Measurements from ENCODE around the gene RNF213. TPM values are rescaled to one million over a fixed set of nuclear protein-coding genes. Genes with fewer than 3 reads are reported as not detected.
A peak's percentile ranks its signal among the peaks of the same experiment; 100 is the strongest.

Gene RNF213
- total RNA-seq, 1 experiment from 2014 or later = 61.4 TPM

GRCh38 chr17:80269405-80269807 is 8.8 kb downstream of the RNF213 start:
- no peaks in the 10 kb centered on the region for H3K9me3 ChIP-seq
- H3K4me3 ChIP-seq (ENCODE audit: low read depth, low read length) = no peak overlapping the region
- H3K27me3 ChIP-seq (replicated peaks; ENCODE audit: control insufficient read depth, insufficient read depth, low read length) = no peaks in the 10 kb centered on the region
- Mint-ChIP-seq H3K36me3 (ENCODE audit: insufficient read depth, unreplicated experiment) (peaks cover 25% of the 10 kb centered on the region), H3K4me1 (ENCODE audit: low read depth, unreplicated experiment) (no peaks in the 10 kb centered on the region), H3K9me3 (ENCODE audit: unreplicated experiment) (no peaks in the 10 kb centered on the region), H3K27ac (ENCODE audit: unreplicated experiment) (no peak overlapping the region), H3K27me3 (ENCODE audit: insufficient read depth, unreplicated experiment) (no peaks in the 10 kb centered on the region), H3K4me3 (ENCODE audit: unreplicated experiment) (no peak overlapping the region)
- H3K36me3 ChIP-seq (ENCODE audit: control insufficient read depth, insufficient read depth, low read length) = 0 out of 2 replicates have a peak, but pooled peaks cover 1% of the 10 kb centered on the region
- no peak for TF ChIP-seq CTCF (IDR thresholded peaks at IDR 0.05; ENCODE audit: insufficient read depth in 1 of 2, low read depth in 1 of 2, low read length in 1 of 2, severe bottlenecking in 1 of 2, unreplicated experiment in 1 of 2)
- no peak for DNase-seq
- no TSS peak for BruUV-seq (replicated peaks)
- H3K4me1 ChIP-seq = no peaks in the 10 kb centered on the region
- intact Hi-C loops (cut with micrococcal nuclease; ENCODE audit: unreplicated experiment) = no loop called here
- ChIA-PET POLR2A (no interaction called here), CTCF (no interaction called here)

DNA sequence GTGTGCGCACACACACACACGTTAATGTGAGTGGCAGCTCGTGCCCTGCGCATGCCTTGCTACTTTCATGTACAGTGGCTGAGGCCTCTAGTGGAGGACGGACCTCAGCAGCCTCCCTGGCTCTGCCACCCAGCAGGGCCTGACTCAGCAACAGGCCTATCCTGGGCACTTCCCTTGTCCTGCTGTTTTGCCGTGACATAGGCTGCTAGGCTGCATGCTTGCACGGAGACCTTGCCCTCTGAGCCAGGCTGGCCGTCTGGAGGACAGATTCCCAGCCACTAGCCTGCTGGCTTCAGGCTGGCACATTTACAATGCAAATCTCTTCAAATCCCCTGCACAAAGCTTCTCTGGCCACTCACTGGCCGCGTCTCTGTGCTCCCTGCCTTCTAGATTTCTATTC is 9.5 kb downstream of the RNF213 start:
- CTCF ChIA-PET = no interaction called here
- H3K4me3 ChIP-seq (ENCODE audit: low read depth, low read length) = no peak overlapping the region
- TF ChIP-seq CTCF (IDR thresholded peaks at IDR 0.05; ENCODE audit: insufficient read depth in 1 of 2, low read depth in 1 of 2, low read length in 1 of 2, severe bottlenecking in 1 of 2, unreplicated experiment in 1 of 2) = no peak
- H3K36me3 Mint-ChIP-seq (ENCODE audit: insufficient read depth, unreplicated experiment) = peaks cover 24% of the 10 kb centered on the region
- no peak overlapping the region for H3K27ac Mint-ChIP-seq (ENCODE audit: unreplicated experiment)
- H3K27me3 ChIP-seq (replicated peaks; ENCODE audit: control insufficient read depth, insufficient read depth, low read length) = no peaks in the 10 kb centered on the region
- no TSS peak for BruUV-seq (replicated peaks)
- H3K36me3 ChIP-seq (ENCODE audit: control insufficient read depth, insufficient read depth, low read length) = 0 out of 2 replicates have a peak, but pooled peaks cover 1% of the 10 kb centered on the region
- no peaks in the 10 kb centered on the region for H3K4me1 Mint-ChIP-seq (ENCODE audit: low read depth, unreplicated experiment)
- no peaks in the 10 kb centered on the region for H3K27me3 Mint-ChIP-seq (ENCODE audit: insufficient read depth, unreplicated experiment)
- H3K4me3 Mint-ChIP-seq (ENCODE audit: unreplicated experiment) = no peak overlapping the region
- intact Hi-C loops (cut with micrococcal nuclease; ENCODE audit: unreplicated experiment) = no loop called here
- DNase-seq = no peak
- no peaks in the 10 kb centered on the region for H3K9me3 ChIP-seq
- POLR2A ChIA-PET = no interaction called here
- no peaks in the 10 kb centered on the region for H3K9me3 Mint-ChIP-seq (ENCODE audit: unreplicated experiment)
- H3K4me1 ChIP-seq = no peaks in the 10 kb centered on the region

- intact Hi-C loops (cut with micrococcal nuclease; ENCODE audit: unreplicated experiment) = no loop called here
- Histone ChIP-seq H3K36me3 (ENCODE audit: control insufficient read depth, insufficient read depth, low read length) (no peaks in the 10 kb centered on the region), H3K4me3 (ENCODE audit: low read depth, low read length) (no peak overlapping the region), H3K4me1 (no peaks in the 10 kb centered on the region), H3K27me3 (replicated peaks; ENCODE audit: control insufficient read depth, insufficient read depth, low read length) (no peaks in the 10 kb centered on the region), H3K9me3 (no peaks in the 10 kb centered on the region)
- POLR2A ChIA-PET = no interaction called here
- peak; percentile 69 to 78 for DNase-seq
- no peak overlapping the region for H3K4me3 Mint-ChIP-seq (ENCODE audit: unreplicated experiment)
- no TSS peak for BruUV-seq (replicated peaks)
- H3K27ac Mint-ChIP-seq (ENCODE audit: unreplicated experiment) = no peak overlapping the region
- no peaks in the 10 kb centered on the region for H3K9me3 Mint-ChIP-seq (ENCODE audit: unreplicated experiment)
- H3K27me3 Mint-ChIP-seq (ENCODE audit: insufficient read depth, unreplicated experiment) = no peaks in the 10 kb centered on the region
- peaks cover 28% of the 10 kb centered on the region for H3K36me3 Mint-ChIP-seq (ENCODE audit: insufficient read depth, unreplicated experiment)
- TF ChIP-seq CTCF (IDR thresholded peaks at IDR 0.05; ENCODE audit: insufficient read depth in 1 of 2, low read depth in 1 of 2, low read length in 1 of 2, severe bottlenecking in 1 of 2, unreplicated experiment in 1 of 2) = no peak
- CTCF ChIA-PET = no interaction called here
- no peaks in the 10 kb centered on the region for H3K4me1 Mint-ChIP-seq (ENCODE audit: low read depth, unreplicated experiment)
Observed at GRCh38 chr17:80270836-80271235, 10.2 kb downstream of the RNF213 start.

Data from Caco-2 (cell line).